ENCODE data around the gene ABCF2.

The ABCF2 gene

DNA sequence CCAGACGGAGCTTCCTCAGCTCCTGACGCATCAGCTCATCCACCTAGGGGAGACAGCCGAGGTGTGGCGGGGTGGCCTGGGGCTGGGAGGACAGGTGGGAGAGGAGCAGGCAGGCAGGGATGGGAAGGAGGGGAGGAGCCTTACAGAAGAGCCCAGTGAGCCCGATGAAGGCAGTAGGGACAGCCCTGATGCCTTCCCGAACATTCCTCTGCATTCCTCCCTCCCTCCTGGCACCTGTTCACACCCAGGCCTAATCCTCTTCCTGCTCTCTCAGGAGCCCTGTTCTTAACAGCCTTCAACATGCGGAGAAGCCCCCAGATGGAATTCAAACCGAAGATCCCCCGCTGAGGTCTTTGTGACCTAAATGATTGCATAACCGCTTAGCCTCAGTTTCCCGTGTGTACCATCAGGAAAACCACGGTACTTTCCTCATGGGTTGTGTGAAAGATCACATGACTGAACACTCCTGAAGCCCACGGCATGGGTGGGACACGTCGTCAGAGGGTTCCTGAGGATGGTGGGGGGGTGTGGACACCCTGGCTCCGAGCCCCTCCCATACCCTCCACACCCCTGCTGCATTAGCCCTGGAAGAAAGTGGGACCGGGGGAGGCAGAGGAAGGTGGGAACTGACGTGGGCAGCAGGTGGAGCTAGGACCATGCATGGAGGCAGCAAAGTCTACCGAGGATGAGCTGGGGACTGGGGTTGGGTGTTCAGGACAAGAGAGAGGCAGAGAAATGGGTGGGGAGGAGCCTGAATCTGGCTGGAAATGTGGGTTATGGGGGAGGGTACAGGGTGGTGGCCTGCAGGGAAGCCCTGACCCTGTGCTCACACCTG is 31.2 kb downstream of the ABCF2 start:
- DNase-seq (ENCODE audit: low read depth in 3 of 3, low spot score in 1 of 3), result no peak

DNA sequence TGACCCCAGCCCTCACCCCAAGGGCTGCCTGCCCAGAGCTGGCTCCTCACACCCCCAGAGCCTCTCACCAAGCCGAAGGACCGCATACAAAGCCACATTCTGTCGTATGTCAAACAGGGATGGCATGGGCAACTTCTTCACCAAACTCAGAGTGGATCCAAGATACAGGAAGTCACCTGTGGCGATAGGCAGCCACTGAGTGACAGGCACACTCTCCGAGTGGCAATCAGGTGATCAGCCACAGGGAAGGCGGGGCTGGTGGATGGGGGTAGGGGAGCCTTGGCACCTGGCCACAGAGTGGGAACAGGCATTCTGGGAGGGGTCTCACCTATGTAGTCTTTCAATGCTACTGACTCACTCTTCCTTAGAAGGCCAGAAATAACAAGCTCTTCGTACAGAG is 32.8 kb downstream of the ABCF2 start:
- no peak for DNase-seq (ENCODE audit: low read depth in 3 of 3, low spot score in 1 of 3)

DNA sequence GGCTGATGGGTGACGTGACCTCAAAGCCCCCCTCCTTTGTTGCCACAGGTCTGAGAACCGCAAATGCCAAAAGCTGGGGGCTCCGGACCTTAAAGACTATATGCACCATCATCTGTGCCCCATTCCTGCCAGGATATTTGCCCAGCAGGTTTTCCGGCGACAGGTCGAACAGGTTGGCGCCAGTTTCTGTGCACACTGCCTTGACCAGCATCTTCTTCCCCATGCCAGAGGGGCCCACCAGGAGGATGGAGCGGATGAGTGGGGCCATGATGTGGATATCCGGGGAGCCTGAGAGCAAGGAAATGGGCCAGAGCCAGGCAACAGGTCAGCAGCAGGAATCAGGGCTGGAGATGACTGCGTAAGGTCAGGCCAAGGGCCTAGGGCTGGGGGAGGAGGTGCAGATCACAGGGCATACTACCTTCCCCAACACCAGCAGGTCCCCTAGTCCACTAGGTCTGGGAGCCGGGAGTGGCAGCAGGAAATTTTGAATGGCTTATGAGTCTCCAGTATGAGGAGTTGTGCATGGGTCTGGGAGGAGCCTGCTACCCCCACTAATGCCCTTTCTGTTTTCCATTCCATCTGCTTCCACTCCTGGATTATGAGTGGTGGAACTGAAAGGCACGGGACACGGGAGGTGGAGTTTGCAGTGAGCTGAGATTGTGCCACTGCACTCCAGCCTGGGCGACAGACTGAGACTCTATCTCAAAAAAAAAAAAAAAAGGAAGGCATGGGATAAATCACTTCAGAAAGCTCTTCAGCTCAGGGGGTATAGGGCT is 33.6 kb downstream of the ABCF2 start:
- DNase-seq (ENCODE audit: low read depth in 3 of 3, low spot score in 1 of 3), result no peak

DNA sequence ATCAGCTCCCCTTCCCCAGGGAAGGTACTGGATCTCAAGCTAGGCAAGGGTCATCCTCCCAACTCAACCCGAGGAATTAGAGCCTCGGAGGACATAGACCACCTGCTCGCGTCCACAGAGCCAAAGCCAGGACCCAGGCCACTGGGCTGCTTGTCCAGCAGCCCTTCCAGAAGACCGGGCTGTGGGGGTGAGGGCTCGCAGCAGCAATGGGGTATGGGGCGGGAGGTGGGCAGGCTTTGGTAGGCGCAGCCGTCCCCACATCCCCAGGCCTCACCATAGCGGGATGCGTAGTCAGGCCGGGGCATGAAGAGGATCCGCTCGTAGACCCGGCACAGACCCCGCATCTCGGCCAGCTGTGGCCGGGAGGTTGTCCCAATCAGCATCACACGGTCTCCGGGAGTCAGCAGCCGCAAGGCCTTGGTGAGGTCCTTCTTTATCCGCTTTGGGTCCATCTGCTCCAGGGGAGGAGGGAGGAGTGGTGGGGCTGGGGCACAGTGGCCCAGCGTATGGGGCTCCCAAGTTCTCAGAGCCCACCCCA is 34.9 kb downstream of the ABCF2 start:
- DNase-seq (ENCODE audit: low read depth in 3 of 3, low spot score in 1 of 3), result no peak

DNA sequence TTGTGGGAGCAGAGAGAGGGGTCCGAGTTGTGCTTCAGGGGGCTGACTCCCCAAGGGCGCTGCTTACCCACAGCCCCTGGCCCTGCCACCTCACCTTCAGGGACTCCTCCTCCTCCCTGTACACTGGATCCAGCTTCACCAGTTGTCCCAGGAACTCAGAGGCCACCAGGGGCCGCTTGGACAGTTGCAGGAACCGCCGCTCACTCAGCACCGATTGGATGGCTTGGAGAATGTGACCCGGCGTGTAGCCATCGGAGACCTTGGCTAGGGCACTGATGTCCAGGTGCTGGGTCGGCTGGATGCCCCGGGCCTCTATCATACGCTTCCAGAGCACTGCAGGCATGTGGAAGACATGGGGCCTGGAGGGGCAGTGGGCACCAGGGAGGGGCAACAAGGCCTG is 35.5 kb downstream of the ABCF2 start:
- DNase-seq (ENCODE audit: low read depth in 3 of 3, low spot score in 1 of 3), result no peak

DNA sequence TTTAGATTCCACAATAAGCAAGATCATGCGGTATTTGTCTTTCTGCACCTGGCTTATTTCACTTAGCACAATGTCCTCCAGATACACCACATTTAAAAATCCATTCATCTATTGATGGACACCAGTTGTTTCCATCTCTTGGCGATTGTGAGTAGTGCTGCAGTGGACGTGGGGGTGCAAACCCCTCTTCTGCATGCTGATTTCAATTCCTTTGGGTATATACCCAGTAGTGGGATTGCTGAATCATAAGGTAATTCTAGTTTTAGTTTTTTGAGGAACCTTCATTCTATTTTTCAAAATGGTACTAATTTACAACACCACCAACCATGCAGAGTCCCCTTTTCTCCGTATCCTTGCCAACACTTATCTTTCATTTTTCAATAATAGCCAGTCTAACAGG is 38.0 kb downstream of the ABCF2 start:
- DNase-seq (ENCODE audit: low read depth in 3 of 3, low spot score in 1 of 3), result no peak

DNA sequence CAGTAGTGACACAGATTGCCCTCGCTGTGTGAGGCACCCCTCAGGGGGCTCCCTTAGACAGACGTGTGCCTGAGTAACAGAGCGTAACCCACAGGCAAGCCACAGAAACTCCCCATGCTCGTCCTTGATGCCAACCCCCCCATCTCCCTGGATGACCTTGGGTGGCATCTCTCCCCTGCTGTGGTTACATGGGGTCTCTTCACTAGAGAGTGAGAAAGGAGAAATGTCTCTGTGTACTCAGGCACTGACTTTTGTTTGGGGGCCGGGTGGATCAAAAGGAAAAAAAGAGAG is 38.8 kb downstream of the ABCF2 start:
- no peak for DNase-seq (ENCODE audit: low read depth in 3 of 3, low spot score in 1 of 3)

DNA sequence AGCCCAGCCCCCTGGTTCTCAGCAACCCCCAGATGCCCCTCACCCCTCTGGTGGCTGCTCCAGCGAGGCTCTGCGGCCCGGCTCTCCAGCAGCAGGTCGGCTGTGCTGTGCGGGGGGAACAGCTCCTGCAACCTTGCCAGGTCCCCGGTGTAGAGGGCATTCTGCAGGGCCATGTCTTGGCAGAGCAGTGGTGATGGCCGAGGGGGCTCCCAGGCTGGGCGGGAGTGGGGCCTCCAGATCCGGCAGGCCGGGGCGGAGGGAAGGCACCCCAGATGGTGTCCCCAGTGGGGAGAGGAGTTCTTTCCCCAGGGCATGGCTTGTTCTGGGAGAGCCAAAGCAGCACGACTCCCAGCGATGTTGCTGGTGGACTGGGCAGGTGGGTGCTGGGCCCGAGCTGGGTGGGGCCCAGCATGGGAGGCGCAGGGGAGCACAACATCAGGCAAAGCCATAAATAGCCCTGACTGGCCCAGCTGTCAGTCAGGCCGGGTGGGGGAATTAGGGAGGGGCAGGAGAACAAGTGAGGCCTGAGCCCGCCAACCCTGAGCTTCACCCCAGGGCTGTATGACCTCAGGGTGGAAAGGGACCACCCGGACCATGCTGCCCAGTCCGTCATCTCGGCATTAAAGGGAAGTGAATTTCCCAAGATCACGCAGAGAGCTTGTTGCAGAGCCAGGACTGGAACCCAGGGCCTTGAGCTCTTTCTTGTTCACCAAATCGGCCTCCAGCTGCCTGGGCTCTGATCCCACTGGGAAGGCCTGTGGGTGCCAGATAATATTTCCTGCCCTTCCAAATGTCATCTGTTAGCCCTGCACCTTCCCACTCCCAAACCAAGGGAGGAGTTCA is 39.4 kb downstream of the ABCF2 start:
- DNase-seq (ENCODE audit: low read depth in 3 of 3, low spot score in 1 of 3), result no peak

DNA sequence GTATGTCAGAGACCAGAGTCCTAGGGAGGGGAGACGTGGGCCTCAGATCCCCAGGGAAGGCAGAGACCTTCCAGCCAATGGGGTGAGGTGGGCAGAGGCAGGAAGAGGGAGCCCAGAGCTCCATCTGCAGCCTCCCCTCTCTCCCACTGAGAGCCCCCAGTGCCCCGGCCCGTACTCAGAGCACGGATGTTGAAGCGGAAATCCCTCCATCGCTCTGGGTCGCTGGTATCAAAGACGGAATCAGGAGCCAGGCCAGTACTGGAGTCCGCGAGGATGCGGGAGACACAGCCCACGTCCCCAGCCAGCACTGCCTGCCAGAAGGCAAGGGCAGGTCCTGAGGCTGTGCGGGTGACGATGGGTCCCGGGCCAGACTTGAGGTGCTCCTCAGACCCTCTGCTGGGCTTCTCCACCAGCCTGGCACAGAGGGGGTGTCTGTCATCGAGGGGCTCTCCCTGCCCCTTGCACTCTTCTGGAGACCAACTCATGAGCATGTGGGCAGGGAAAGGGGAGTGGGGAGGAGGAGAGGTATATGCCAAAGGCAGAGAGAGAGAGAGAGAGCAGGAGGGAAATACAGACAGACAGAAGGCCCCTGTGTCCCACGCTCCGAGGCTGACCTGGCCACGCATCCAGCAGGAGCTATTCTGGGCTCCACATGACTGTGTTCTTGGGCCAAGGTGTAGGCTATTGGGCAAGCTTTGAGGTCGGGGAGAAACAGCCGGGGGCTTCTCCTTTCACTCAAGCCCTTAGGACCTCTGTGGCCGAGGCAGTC is 40.2 kb downstream of the ABCF2 start, which contains the start of gene ASB10:
Gene ASB10 (minus strand): TSS at position 611 of the 769 bp plus-strand sequence. CDS start 120 bp downstream, at position 491.
- no peak for DNase-seq (ENCODE audit: low read depth in 3 of 3, low spot score in 1 of 3)

DNA sequence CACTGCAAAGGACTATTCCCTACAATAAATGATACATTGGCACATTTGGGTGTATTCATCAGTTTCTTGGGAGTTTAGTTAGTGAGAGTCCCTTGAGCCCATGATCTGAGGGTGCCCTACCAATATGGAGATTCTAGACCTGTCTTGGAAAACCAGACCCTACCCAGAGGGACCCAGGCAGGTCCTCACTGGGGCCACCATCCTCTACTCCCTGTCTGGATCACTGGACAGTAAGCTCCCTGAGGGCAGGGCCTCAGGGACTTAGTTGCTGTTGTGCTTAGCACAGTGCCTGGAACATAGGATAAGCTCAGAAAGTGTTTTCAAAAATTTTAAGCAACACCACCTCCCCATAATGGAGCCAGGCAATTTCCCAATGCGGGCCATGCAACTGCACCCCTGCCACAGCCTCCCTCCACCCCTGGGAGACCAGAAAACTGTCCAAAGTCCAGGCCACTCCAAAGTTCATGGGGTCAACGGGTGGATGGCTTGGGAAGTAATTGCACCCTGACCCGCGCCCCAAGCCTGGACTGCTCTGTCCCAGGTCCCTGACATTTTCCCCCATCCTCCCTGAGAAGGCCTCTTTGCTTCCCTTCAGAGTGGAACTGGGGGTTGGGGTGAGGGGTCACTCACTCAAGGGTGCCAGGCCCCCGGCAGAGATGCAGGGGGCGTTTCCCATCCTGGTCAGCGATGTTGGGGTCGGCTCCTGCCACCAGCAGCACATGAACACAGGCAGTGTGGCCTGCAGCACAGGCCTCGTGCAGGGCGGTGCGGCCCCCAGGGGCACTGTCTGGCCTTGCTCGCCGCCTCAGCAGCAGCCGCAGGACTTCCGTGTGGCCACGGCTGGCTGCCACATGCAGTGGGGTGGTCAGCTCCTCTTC is 41.0 kb downstream of the ABCF2 start:
- DNase-seq (ENCODE audit: low read depth in 3 of 3, low spot score in 1 of 3), result no peak

DNA sequence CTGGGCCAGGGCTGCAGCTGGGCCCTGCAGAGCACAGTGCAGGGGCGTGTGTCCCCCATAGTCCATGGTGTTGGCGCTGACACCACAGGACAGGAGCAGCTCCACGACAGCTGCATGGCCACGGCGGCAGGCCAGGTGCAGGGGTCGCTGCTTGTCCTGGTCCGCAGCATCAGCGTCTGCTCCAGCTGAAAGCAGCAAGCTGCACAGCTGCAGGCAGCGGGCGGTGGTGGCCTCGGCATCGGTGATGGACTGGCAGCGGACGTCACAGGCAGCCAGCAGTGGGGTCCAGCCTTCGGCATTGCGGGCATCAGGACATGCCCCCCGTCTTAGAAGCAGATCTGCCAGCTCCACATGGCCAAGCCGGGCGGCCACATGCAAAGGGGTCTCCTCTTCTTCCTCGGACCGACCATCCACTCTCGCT is 46.0 kb downstream of the ABCF2 start:
- no peak for DNase-seq (ENCODE audit: low read depth in 3 of 3, low spot score in 1 of 3)

DNA sequence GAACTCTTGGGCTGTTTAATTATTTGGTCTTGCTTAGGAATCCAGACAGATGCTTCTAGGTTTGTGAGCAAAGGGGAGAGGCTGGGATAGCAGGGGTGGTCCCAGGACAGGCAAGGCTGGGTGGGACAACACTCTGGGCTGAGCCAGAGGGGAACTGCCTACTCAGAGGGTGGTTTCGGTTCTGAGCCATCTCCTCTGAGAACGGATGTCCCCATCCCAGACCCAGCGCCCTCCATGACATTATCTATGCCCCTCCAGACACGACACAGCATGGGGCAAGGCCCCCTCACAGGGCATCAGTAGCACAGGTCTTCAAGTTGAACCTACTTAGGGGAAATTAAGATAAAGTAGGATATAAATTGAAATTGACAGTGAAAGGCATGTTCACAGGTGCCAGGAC is 47.1 kb downstream of the ABCF2 start:
- DNase-seq (ENCODE audit: low read depth in 3 of 3, low spot score in 1 of 3), result no peak

DNA sequence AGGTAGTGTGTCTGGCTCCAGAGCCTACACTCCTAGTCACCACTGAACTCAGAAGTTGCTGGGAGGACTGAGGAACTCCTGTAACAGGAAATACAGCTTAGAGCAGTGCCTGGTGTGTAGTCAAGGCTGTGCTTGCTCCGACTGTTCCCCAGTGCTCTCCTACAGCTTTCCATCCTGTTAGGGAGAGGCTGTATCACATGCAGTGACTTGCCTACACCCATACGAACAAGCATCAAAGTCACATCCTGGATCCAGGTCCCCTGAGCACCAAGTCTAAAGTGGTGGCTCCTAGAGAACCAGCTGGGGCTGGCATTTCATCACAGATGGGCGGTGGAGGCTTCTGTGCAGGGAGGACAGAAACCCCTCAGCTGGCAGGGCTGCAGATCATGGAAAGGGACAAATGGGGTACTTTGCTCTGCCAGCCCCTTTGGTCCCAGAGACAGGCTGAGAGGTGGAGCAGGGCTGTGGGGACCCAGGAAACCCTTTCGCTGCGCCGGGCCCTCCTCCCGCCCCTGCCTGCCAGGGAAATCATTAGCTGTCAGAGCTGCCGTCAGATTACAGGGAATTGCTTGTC is 47.6 kb downstream of the ABCF2 start:
- DNase-seq (ENCODE audit: low read depth in 3 of 3, low spot score in 1 of 3), result no peak

DNA sequence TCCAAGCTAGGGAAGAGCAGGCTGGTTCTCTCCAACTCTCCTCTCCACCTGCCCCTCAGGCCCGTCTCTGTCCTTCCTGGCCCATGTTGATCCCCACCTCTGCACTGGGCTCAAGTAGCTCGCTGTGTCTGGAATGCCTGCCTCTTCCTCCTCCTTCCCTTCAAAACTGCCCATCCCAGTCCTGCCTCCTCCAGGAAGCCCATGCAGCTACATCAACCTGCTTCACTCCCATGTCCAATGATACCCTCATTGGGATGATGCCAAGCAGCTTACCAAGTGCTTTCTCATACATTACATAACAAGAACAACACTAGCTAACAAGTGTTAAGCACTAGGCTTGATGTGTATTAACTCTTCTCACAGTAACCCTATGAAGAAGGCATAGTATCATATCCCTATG is 48.2 kb downstream of the ABCF2 start:
- DNase-seq (ENCODE audit: low read depth in 3 of 3, low spot score in 1 of 3), result no peak

DNA sequence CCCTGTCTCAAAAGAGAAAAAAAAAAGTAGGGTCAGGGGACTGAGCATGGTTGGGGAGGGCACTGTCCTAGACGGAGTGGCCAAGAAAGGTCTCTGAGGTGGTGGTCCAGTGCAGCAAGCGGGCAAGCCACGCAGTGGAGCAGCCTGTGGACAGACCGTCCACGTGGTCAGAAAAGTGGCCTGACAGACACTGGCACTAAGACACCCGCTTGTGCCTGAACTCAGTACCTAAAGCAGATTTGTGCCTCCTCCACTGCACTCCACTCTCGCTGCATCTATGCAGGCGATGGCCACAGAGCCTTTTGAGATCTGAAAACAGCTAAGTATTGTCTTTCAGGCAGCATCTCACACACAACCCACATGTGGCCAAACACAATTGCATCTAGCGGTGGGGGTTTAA is 48.8 kb downstream of the ABCF2 start:
- DNase-seq (ENCODE audit: low read depth in 3 of 3, low spot score in 1 of 3), result no peak

DNA sequence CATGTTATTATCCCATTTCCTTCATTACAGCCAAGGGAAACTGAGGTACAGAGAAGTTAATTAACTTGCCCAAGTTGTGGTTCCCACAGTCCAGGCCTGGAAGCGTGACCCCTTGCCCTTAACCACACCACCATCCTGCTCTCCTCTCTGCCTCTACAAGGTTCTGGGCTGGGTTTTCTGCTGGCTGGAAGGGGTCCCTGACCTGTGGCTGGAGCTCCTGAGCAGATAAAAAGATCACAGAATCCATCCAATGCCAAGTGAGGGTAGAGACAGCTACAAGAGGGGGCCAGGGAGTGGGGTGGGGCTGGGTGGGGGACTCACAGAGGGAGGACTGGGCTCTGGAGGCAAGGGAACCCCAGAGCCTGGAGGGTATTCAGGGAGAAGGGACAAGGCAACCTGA is 49.7 kb downstream of the ABCF2 start:
- no peak for DNase-seq (ENCODE audit: low read depth in 3 of 3, low spot score in 1 of 3)

DNA sequence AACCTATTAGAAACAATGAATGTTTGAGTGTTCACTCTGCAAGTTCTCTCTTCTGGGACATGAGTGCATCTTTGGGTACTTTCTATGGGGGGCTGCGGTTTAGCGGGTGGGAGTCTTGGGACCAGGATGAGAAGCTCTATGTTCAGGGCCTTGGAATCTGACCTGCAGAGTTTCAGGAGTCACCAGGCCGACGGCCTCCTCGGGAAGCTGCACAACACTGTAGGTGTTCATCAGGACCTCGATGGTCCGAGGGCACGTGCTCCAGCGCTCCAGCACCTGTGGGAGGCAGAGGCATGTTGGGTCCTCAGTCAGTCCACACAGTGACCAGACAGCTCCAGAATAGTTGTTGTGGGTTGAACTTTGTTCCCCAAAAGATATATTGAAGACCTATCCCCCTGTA is 50.6 kb downstream of the ABCF2 start:
- DNase-seq (ENCODE audit: low read depth in 3 of 3, low spot score in 1 of 3), result no peak

DNA sequence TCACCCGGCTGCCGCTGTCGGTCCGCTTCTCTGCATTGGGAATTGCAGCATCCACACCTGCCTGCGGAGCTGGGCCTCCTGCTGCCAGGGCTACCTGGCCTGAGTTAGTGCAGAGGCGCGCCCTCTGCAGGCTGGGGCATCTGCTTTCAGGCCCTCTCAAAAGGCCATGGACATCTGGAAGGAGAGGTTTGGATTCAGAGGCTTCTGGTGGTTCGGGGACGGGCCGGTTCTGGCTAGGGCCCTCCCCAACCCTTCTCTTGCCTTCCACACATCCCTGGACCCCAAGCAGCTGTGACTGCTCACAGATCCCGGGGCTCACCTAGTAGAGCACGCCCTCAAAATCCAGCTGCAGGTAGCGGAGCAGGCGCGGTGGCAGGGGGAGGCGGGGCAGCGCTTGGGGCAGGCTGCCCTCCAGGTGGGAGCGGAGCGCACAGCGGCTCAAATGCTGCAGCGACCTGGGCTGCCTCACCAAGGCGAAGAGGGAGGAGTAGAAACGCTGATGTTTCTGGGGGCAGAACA is 51.2 kb downstream of the ABCF2 start:
- no peak for DNase-seq (ENCODE audit: low read depth in 3 of 3, low spot score in 1 of 3)

All from stimulated activated CD4-positive, alpha-beta T cell treated with anti-CD3 and anti-CD28 coated beads, TNF-alpha, amount 100 ng/mL, for 1 hour (primary cell).